ENCODE measurements around the gene IGSF9.

The IGSF9 gene

GRCh38 chr1:159924025-159924790 is 21.2 kb downstream of the IGSF9 start:
- TF ChIP-seq, protein P1, sequence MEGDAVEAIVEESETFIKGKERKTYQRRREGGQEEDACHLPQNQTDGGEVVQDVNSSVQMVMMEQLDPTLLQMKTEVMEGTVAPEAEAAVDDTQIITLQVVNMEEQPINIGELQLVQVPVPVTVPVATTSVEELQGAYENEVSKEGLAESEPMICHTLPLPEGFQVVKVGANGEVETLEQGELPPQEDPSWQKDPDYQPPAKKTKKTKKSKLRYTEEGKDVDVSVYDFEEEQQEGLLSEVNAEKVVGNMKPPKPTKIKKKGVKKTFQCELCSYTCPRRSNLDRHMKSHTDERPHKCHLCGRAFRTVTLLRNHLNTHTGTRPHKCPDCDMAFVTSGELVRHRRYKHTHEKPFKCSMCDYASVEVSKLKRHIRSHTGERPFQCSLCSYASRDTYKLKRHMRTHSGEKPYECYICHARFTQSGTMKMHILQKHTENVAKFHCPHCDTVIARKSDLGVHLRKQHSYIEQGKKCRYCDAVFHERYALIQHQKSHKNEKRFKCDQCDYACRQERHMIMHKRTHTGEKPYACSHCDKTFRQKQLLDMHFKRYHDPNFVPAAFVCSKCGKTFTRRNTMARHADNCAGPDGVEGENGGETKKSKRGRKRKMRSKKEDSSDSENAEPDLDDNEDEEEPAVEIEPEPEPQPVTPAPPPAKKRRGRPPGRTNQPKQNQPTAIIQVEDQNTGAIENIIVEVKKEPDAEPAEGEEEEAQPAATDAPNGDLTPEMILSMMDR (IDR thresholded peaks at IDR 0.05), result no peak

GRCh38 chr1:159923203-159924024 is 22.0 kb downstream of the IGSF9 start:
- TF ChIP-seq, protein P1 (IDR thresholded peaks at IDR 0.05), result no peak

DNA sequence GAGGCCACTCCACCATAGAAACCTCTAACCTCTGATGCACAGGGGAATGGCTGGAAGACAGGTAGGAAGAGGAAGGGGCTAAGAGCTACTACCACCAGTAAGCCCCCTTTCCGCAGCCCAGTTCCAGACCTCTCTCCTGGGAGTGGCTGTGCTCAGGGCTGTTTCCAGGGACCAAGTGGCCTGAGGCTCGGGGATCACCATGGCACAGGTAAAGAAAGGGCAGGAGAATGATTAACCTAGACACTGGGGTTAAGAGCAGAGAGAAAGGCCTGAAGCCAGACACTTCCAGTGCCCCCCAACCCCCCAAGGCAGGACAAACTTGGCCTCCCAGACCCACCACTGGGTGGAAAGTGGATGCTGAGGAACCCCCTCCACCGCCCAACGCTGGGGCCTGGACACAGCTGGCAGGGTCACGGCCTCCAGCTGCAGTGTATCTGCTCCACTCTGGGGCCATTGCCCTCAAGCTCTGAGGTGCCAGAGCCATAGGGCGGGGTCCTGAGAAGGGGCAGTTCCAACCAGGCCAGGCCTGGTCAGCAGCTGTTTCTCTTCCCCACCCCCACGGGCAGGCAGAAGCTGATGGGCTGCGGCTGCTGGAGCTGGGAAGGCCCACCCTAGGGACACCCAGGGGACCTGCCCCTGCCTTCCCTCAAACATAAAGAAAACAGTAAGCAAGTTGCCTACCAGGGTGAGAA is 22.8 kb downstream of the IGSF9 start:
- TF ChIP-seq, protein P1 (IDR thresholded peaks at IDR 0.05), result no peak

DNA sequence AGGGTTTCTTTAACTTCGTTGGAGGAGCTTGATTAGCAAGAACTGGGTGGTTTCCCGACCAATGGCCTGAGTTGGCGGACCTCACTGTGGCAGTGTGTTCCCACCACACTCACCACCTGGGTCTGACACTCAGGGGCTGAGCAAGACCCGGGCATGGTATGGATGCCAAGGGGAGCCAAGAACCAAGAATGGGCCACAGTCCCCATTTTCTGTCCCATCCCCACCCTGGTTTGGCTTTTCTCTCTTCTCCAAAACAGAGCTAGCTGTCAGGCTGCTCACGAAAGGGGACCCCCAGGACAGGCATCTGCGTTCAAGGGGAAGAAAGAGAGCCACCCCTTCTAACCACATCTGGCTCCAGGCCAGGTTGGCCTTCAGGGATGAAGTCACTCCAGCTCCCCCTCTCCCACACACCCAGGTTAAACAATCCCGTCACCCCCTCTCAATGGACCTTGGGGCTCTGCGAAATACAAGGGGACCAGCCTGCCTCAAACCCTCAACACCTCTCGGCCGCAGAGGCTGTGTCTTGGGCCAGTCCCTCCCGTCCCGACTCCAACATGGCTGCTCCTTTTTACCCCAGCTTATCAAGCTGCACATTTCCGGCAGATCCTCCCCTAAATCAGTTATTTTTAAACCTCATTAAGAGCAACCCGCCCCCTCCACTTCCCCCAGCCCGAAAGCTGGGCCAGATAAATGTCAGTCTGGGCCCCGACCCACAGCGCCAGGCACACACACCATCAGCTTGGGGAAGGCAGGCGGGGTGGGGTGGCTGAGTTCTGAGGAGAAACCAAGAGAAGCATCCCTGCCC is 23.5 kb downstream of the IGSF9 start:
- TF ChIP-seq, protein P1 (IDR thresholded peaks at IDR 0.05), result no peak

DNA sequence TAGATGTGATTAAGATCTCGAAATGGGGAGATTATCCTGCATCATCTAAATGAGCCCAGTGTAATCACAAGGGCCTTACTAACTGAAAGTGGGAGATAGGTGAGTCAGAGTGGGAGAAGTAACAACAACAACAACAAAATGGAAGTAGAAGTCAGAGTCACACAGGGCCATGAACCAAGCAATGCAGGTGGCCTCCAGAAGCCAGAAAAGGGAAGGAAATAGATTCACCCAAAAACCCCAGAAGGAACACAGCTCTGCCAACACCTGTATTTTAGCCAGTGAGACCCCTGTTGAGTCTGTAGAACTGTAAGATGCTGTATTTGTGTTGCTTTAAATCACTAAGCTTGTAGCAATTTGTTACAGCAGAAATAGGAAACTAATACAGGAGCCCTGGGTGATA is 24.2 kb downstream of the IGSF9 start:
- TF ChIP-seq, protein P1 (IDR thresholded peaks at IDR 0.05), result no peak

DNA sequence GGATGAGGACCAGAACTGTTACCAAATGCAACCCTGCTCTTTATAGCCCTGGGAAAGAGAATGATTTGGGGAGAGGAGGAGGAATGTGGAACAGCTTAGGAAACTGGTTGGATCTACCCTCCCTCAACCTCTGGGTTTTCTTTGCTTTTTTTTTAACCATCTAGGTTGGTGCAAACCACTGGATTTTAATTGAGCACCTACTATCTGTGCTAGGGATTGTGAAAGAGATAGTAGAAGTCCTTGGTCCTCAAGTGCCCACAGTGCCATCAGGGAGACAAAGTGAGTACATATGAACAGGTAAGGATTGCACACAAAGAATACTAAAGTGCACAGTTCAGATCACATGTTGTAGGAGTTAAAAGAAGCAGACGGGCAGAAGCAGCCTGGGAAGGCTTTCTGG is 24.8 kb downstream of the IGSF9 start:
- TF ChIP-seq, protein P1 (IDR thresholded peaks at IDR 0.05), result no peak

GRCh38 chr1:159920202-159920601 is 25.2 kb downstream of the IGSF9 start:
- TF ChIP-seq, protein P1 (IDR thresholded peaks at IDR 0.05), result no peak

All from LNCAP (cell line).